NCI-H128 (cell line): ENCODE data around the gene PTGIS.

Source experiments
- DNase-seq: peaks from one replicate; lab custom pipeline; 2025; ENCODE audit not compliant: unreplicated experiment; lab: John Stamatoyannopoulos, UW

The PTGIS gene

GRCh38 chr20:49503176-49503575, 64.8 kb downstream of the PTGIS start:
- no peak for DNase-seq

GRCh38 chr20:49501917-49502316, 66.0 kb downstream of the PTGIS start:
- no peak for DNase-seq

GRCh38 chr20:49497398-49497669, 70.6 kb downstream of the PTGIS start:
- no peak for DNase-seq

GRCh38 chr20:49496553-49497397, 71.2 kb downstream of the PTGIS start:
- DNase-seq = no peak

- no peak for DNase-seq
Observed at GRCh38 chr20:49496043-49496442, 71.9 kb downstream of the PTGIS start.

GRCh38 chr20:49490689-49491088, 77.2 kb downstream of the PTGIS start:
- DNase-seq = no peak

GRCh38 chr20:49489688-49490087, 78.2 kb downstream of the PTGIS start:
- no peak for DNase-seq

- DNase-seq = no peak
Observed at GRCh38 chr20:49486064-49486463, 81.9 kb downstream of the PTGIS start.

GRCh38 chr20:49485563-49485962, 82.4 kb downstream of the PTGIS start:
- no peak for DNase-seq

- peak; percentile 86 for DNase-seq
Observed at GRCh38 chr20:49484180-49485140, 83.5 kb downstream of the PTGIS start.

- no peak for DNase-seq
Observed at GRCh38 chr20:49483696-49484123, 84.2 kb downstream of the PTGIS start.

- no peak for DNase-seq
Observed at GRCh38 chr20:49483018-49483695, 84.8 kb downstream of the PTGIS start.

GRCh38 chr20:49482621-49483017, 85.3 kb downstream of the PTGIS start, which contains the start of gene KCNB1:
TSS of gene KCNB1 (minus strand) at chr20:49482668. CDS start at chr20:49482480, 188 bp downstream.
- no peak for DNase-seq

- DNase-seq = no peak
Observed at GRCh38 chr20:49482173-49482572, 85.8 kb downstream of the PTGIS start.

GRCh38 chr20:49481116-49481515, 86.8 kb downstream of the PTGIS start:
- no peak for DNase-seq

- DNase-seq = no peak
Observed at GRCh38 chr20:49480236-49480635, 87.7 kb downstream of the PTGIS start.

GRCh38 chr20:49479785-49480184, 88.2 kb downstream of the PTGIS start:
- no peak for DNase-seq

GRCh38 chr20:49478754-49479689, 88.9 kb downstream of the PTGIS start:
- no peak for DNase-seq

GRCh38 chr20:49478266-49478665, 89.7 kb downstream of the PTGIS start:
- no peak for DNase-seq

GRCh38 chr20:49477200-49477599, 90.7 kb downstream of the PTGIS start:
- DNase-seq = no peak
